D721Med (cell line): ENCODE data around the gene DNAJB7.

Experiments used
- DNase-seq: peaks from one replicate; pipeline ENCODE4 v3.0.0; 2011; ENCODE audit warnings: low spot score; ENCODE audit not compliant: insufficient read length
- FAIRE-seq: peaks from 2 replicates; lab custom pipeline; 2011; peaks lifted over from hg19 to GRCh38; lab: Jason Lieb, UNC
- TF ChIP-seq, protein P1 (sequence below): IDR thresholded peaks from 2 replicates; pipeline ENCODE4 v1.5.1; 2012; ENCODE audit warnings: mild to moderate bottlenecking, control low read depth; ENCODE audit not compliant: insufficient read depth; ENCODE audit errors: missing control alignments

DNAJB7 gene

DNA sequence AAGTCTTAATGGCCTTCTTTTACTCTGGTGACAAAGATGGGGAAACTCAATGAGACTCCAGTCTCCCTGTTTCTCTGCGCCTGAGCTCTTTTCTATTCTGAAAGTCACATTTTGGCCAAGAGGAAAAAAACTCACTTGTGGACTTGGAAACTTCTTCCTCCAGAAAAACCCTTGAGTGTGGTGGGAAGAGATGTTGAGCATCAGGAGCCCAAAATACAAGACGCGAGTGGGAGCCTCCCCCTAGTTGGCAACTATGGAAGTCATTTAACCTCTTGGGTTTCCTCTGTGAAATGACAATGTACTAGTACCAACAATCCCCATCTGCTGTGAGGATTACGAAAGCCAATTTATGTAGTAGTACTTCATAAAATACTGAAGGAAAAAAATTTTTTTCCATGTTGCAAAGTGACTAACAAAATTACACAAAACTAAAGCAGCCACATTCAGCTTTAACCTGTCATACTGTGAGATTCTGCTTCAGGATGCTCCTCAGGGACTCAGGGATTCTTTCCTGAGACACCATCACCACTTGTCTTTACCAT, 42.2 kb downstream of the DNAJB7 start:
- TF ChIP-seq, protein P1, sequence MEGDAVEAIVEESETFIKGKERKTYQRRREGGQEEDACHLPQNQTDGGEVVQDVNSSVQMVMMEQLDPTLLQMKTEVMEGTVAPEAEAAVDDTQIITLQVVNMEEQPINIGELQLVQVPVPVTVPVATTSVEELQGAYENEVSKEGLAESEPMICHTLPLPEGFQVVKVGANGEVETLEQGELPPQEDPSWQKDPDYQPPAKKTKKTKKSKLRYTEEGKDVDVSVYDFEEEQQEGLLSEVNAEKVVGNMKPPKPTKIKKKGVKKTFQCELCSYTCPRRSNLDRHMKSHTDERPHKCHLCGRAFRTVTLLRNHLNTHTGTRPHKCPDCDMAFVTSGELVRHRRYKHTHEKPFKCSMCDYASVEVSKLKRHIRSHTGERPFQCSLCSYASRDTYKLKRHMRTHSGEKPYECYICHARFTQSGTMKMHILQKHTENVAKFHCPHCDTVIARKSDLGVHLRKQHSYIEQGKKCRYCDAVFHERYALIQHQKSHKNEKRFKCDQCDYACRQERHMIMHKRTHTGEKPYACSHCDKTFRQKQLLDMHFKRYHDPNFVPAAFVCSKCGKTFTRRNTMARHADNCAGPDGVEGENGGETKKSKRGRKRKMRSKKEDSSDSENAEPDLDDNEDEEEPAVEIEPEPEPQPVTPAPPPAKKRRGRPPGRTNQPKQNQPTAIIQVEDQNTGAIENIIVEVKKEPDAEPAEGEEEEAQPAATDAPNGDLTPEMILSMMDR = no peak
- no peak for DNase-seq
- FAIRE-seq = no peak

GRCh38 chr22:40818747-40819598, 42.9 kb downstream of the DNAJB7 start, which contains the start of gene SLC25A17:
Gene SLC25A17 (minus strand): TSS chr22:40819346. CDS start chr22:40819248, 98 bp downstream.
- TF ChIP-seq, protein P1 = peak; percentile 14
- FAIRE-seq (no peak), DNase-seq (peak; percentile 57)

DNA sequence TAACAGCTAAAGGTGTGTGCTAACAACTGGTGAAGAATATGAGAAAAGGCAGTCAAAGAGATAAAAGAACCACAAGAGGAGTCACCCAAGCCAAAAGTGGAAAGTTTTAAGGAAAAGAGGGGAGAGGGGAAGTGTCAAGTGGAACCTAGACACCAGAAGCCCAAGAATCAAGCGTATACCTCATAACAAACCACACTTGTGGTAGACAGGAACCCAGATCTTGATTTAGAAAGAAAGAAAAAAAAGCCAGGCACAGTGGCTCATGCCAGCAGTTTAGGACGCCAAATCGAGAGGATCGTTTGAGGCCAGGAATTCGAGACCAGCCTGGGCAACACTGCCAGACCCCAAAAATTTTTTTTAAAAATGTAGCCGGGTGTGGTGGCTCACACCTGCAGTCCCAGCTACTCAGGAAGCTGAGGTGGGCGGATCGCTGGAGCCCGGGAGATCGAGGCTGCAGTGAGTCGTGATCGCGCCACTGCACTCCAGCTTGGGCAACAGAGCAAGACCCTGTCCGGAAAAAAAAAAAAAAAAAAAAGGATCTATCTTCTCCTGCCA, 43.6 kb downstream of the DNAJB7 start:
- FAIRE-seq = no peak
- TF ChIP-seq, protein P1 = no peak

GRCh38 chr22:40817737-40818136, 44.2 kb downstream of the DNAJB7 start:
- DNase-seq = no peak
- FAIRE-seq = no peak
- TF ChIP-seq, protein P1 = no peak

More for the DNA sequence above, 43.6 kb downstream of the DNAJB7 start:
- DNase-seq = no peak

- no peak for DNase-seq
- no peak for FAIRE-seq
- TF ChIP-seq, protein P1 = no peak
These were observed 48.0 kb downstream of the DNAJB7 start for GRCh38 chr22:40813912-40814315.
